ENCODE measurements around the gene KIAA0408.

KIAA0408 gene

DNA sequence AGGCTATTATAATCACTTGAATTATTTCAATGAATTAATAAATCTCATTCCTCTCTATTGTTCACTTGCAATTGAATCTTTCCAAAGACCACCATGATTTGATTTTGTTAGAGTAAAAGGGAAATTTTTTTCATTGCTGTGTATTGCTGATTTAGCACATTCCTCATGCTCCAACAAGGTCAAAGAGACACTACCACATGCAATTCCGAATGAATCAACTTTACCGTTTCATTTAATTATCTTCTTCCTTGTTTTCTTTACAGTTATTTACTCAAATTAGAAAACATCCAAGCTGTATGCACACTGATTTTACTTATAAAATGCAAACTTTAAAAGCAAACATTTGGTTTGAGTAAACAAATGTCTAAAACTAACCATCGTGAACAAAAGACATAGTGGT is 967 bp downstream of the KIAA0408 start:
- Mint-ChIP-seq H3K36me3 (ENCODE audit: insufficient read depth) (no peaks in the 10 kb centered on the region), H3K9me3 (no peaks in the 10 kb centered on the region), H3K27ac (ENCODE audit: low read depth) (no peak overlapping the region), H3K4me1 (no peaks in the 10 kb centered on the region), H3K4me3 (no peak overlapping the region), H3K27me3 (peaks cover 20% of the 10 kb centered on the region)
- ATAC-seq (replicated peaks; ENCODE audit: extremely low read depth, poor library complexity, severe bottlenecking) (no peak), DNase-seq (ENCODE audit: low spot score in 2 of 2) (no peak)

DNA sequence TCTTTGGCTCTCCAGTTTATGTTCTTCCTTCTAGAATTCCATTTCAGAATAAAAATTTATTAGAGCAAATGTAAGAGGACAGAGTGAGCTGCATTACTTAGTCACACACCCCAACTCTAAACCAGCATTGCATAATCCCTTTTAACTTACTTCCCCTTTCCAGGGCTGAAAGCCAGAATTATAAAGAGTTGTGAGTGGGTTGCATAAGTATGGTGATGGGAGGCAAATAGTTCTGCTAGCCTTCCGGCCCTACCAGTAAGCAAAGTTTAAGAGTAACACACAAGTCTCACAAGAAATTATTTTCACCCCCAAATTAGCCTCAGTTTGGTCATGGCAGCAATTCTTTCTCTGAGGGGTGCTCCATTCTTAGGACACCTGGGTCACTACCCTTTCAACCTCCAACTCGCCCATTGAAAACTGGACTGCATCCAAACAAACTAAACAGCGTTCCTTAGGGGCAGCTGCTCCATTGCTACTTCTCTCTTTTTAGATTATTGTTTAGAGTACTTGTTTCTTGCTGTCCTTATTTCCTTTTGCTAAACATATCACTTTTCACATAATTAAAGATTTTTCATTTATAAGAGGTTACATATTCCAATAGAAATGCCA is 1.6 kb downstream of the KIAA0408 start:
- DNase-seq (ENCODE audit: low spot score in 2 of 2) (no peak), ATAC-seq (replicated peaks; ENCODE audit: extremely low read depth, poor library complexity, severe bottlenecking) (no peak)
- peaks cover under 1% of the 10 kb centered on the region for H3K36me3 Mint-ChIP-seq (ENCODE audit: insufficient read depth)
- peaks cover 20% of the 10 kb centered on the region for H3K27me3 Mint-ChIP-seq
- no peaks in the 10 kb centered on the region for H3K4me1 Mint-ChIP-seq
- no peaks in the 10 kb centered on the region for H3K9me3 Mint-ChIP-seq
- no peak overlapping the region for H3K4me3 Mint-ChIP-seq
- H3K27ac Mint-ChIP-seq (ENCODE audit: low read depth), result no peak overlapping the region

DNA sequence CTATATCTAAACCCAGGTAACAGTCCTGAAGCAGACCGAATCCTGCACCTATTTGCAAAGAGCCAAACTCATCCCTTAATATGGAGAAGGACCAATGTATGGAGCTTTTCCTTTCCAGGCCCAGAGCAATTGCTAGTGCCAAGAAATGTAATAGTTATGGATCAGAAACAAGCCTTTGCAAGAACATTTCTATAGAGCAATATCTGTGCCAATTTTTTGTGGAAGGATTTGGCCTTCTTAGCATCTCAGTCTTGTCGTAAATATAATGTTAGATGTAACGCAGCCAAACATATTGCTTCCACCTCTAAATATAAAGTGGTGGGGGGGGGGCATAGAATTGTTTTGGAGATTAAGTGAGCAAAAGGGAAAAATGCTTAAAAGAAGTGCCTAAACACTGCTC is 2.7 kb downstream of the KIAA0408 start:
- Mint-ChIP-seq H3K36me3 (ENCODE audit: insufficient read depth) (peaks cover 2% of the 10 kb centered on the region), H3K27me3 (peaks cover 20% of the 10 kb centered on the region), H3K4me1 (no peaks in the 10 kb centered on the region), H3K4me3 (no peak overlapping the region), H3K27ac (ENCODE audit: low read depth) (no peak overlapping the region), H3K9me3 (no peaks in the 10 kb centered on the region)
- DNase-seq (ENCODE audit: low spot score in 2 of 2) (no peak), ATAC-seq (replicated peaks; ENCODE audit: extremely low read depth, poor library complexity, severe bottlenecking) (no peak)

DNA sequence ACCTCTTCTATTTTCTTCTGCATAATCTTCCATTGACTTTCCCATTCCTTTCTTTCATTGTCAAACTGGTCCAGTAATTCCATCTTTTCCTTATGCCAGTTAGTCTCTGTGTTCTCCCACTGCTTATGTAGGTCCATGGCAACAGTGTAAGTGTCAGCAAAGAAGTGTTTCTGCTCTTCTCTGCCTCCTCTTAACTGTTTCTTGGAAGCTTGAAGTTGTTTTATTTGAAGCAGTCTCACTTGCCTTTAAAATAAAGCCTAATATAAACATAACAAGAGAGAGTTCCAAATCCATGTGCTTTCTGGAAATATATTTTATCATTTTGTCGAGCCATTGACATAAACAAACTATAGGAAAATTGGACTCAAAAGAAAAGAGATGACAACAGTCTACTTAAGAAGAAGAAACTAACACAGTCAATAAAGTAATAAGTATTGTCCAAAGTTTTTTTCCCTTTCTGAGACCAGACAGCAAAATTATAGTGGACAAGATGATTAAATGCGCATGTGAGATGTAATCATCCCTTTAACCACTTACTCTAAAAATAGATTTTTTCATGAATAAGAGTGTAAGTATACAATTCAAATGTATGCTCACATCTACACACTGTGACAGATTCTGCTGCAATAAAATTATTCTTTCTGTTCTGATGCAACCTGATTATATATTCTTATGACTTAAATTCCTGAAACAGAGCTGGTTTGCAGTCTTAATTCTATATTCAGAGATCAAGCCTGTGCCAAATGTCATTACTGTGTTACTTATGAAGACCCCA is 5.2 kb downstream of the KIAA0408 start:
- Mint-ChIP-seq H3K4me1 (no peaks in the 10 kb centered on the region), H3K27me3 (peaks cover 20% of the 10 kb centered on the region), H3K9me3 (no peaks in the 10 kb centered on the region), H3K4me3 (no peak overlapping the region), H3K27ac (ENCODE audit: low read depth) (no peak overlapping the region), H3K36me3 (ENCODE audit: insufficient read depth) (peaks cover 2% of the 10 kb centered on the region)
- ATAC-seq (replicated peaks; ENCODE audit: extremely low read depth, poor library complexity, severe bottlenecking) (no peak), DNase-seq (ENCODE audit: low spot score in 2 of 2) (no peak)

DNA sequence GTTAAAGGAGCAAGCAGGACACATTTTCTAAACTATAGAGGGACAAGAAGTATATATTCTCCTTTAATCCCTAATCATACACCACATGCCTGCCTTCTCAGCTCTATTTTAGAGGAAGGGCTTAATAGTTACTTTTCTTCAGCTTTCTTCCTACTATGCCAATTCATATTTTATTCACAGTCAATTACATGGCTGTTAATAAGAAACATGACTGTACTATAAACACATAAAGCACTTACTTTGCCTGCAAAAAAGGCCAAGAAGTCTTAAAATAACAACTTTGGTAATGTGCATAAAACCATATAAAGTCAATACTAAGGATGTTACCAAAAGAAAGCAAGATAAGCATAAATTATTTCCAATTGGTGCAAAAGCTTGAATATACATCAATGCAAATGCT is 6.4 kb downstream of the KIAA0408 start:
- Mint-ChIP-seq H3K9me3 (no peaks in the 10 kb centered on the region), H3K4me1 (no peaks in the 10 kb centered on the region), H3K36me3 (ENCODE audit: insufficient read depth) (peaks cover 2% of the 10 kb centered on the region), H3K27me3 (peaks cover 14% of the 10 kb centered on the region), H3K4me3 (no peak overlapping the region), H3K27ac (ENCODE audit: low read depth) (no peak overlapping the region)
- no peak for ATAC-seq (replicated peaks; ENCODE audit: extremely low read depth, poor library complexity, severe bottlenecking)
- no peak for DNase-seq (ENCODE audit: low spot score in 2 of 2)

DNA sequence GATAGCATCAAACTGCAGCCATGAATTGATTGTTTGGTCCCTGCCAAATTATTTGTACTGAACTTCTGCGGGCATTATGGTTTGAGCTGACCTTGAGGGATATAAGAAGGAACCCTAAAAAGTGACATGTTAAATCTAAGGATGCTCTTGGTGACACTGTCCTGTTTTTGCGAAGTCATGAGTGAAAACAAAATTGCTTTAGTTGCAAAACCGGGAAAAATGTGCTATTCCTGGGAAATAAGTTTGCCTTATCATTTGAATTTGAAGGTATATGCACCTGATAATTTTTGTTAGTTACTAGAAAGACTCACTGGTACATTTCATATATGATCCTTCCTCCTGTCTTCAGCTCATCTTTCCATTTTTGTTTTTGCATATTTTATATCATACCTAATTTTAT is 7.8 kb downstream of the KIAA0408 start:
- ATAC-seq (replicated peaks; ENCODE audit: extremely low read depth, poor library complexity, severe bottlenecking), result no peak
- no peak overlapping the region for H3K27ac Mint-ChIP-seq (ENCODE audit: low read depth)
- H3K4me3 Mint-ChIP-seq, result no peak overlapping the region

DNA sequence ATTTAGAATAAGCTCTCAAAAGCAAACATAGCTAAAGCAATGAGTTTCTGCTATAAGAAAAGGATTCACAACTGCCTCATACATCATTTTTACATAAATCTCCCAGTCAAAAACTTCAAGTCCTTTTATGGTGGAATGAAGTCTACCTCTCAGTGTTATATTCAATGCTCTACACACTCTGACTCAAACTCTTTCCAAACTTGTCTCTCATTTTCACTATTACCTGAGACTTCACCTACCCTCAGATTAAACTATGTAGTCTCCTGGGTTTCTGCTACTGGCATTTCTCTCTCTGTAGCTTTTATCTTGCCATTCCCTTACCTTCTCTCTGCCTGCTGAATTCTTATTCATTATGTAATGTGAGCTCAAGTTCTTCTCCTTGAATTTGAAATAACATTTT is 11.4 kb downstream of the KIAA0408 start:
- Mint-ChIP-seq H3K4me3 (no peak overlapping the region), H3K4me1 (peaks cover 6% of the 10 kb centered on the region), H3K36me3 (ENCODE audit: insufficient read depth) (peaks cover 2% of the 10 kb centered on the region), H3K27ac (ENCODE audit: low read depth) (no peak overlapping the region), H3K27me3 (no peaks in the 10 kb centered on the region), H3K9me3 (no peaks in the 10 kb centered on the region)
- DNase-seq (ENCODE audit: low spot score in 2 of 2) (no peak), ATAC-seq (replicated peaks; ENCODE audit: extremely low read depth, poor library complexity, severe bottlenecking) (no peak)

More for the DNA sequence above, 7.8 kb downstream of the KIAA0408 start:
- DNase-seq (ENCODE audit: low spot score in 2 of 2), result no peak
- no peaks in the 10 kb centered on the region for H3K9me3 Mint-ChIP-seq
- peaks cover 2% of the 10 kb centered on the region for H3K4me1 Mint-ChIP-seq
- peaks cover 2% of the 10 kb centered on the region for H3K36me3 Mint-ChIP-seq (ENCODE audit: insufficient read depth)
- H3K27me3 Mint-ChIP-seq, result peaks cover 5% of the 10 kb centered on the region

DNA sequence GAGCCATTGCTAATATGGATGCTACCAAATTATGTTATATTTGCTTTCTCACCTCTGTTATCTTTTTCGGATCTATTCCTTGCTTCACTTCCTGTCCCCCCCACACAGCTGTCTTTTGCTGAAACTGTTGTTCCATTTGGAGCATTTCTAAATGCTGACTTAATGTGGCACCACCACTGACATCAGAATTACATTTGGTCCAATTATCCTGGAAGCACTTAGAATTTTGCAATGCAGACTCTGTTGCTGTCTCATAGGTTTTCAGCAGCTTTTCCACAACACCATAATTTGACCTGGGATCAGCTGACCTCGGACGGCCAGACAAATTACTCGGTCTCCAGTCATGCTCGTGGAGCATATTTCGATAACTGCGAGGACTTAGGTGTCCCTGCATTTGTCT is 12.8 kb downstream of the KIAA0408 start:
- no peak overlapping the region for H3K4me3 Mint-ChIP-seq
- no peaks in the 10 kb centered on the region for H3K36me3 Mint-ChIP-seq (ENCODE audit: insufficient read depth)
- no peaks in the 10 kb centered on the region for H3K9me3 Mint-ChIP-seq
- H3K4me1 Mint-ChIP-seq, result peaks cover 6% of the 10 kb centered on the region
- no peaks in the 10 kb centered on the region for H3K27me3 Mint-ChIP-seq
- no peak overlapping the region for H3K27ac Mint-ChIP-seq (ENCODE audit: low read depth)
- ATAC-seq (replicated peaks; ENCODE audit: extremely low read depth, poor library complexity, severe bottlenecking) (no peak), DNase-seq (ENCODE audit: low spot score in 2 of 2) (no peak)

DNA sequence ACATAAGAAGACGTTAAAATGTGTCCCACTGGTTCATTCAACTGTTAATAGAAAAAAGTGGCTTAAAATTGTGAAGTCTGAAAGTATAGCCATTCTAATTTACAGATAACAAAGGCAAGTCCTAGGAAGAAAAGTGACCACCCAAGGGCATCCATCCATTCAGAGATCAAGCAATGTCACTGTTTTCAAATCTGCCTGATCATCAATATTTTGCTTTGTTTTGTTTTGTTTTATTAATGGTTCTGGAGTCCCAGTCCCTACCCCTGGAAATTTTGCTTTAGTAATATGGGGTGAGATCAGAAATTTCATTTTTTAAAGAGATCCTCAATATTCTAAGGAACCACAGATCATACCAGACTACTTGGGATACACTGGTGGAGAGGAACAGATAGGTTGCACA is 17.3 kb downstream of the KIAA0408 start:
- DNase-seq (ENCODE audit: low spot score in 2 of 2) (no peak), ATAC-seq (replicated peaks; ENCODE audit: extremely low read depth, poor library complexity, severe bottlenecking) (no peak)
- Mint-ChIP-seq H3K36me3 (ENCODE audit: insufficient read depth) (no peaks in the 10 kb centered on the region), H3K4me3 (no peak overlapping the region), H3K4me1 (peaks cover 6% of the 10 kb centered on the region), H3K9me3 (no peaks in the 10 kb centered on the region), H3K27me3 (peaks cover 11% of the 10 kb centered on the region), H3K27ac (ENCODE audit: low read depth) (no peak overlapping the region)

DNA sequence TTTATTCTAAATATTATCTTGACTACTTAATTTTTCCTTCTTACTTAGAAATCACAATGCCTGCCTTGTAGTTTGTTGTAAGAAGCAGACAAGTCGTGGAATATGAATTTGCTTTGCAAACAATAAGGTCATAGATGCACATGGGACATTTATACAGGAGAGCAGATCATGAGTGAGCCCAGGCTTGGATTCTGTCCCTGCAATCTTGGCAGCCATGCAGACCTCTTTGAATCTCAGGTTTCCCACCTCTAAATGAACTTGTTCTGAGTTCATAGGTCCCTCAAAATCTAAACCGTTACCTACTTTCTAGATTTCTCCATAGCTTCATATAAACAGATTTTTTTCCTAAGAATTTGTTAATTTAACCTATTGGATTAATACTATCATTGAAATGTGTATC is 19.5 kb downstream of the KIAA0408 start:
- no peak overlapping the region for H3K27ac Mint-ChIP-seq (ENCODE audit: low read depth)
- peaks cover 26% of the 10 kb centered on the region for H3K27me3 Mint-ChIP-seq
- H3K9me3 Mint-ChIP-seq, result no peaks in the 10 kb centered on the region
- no peak for ATAC-seq (replicated peaks; ENCODE audit: extremely low read depth, poor library complexity, severe bottlenecking)
- no peaks in the 10 kb centered on the region for H3K36me3 Mint-ChIP-seq (ENCODE audit: insufficient read depth)
- DNase-seq (ENCODE audit: low spot score in 2 of 2), result no peak
- no peak overlapping the region for H3K4me3 Mint-ChIP-seq
- no peaks in the 10 kb centered on the region for H3K4me1 Mint-ChIP-seq

DNA sequence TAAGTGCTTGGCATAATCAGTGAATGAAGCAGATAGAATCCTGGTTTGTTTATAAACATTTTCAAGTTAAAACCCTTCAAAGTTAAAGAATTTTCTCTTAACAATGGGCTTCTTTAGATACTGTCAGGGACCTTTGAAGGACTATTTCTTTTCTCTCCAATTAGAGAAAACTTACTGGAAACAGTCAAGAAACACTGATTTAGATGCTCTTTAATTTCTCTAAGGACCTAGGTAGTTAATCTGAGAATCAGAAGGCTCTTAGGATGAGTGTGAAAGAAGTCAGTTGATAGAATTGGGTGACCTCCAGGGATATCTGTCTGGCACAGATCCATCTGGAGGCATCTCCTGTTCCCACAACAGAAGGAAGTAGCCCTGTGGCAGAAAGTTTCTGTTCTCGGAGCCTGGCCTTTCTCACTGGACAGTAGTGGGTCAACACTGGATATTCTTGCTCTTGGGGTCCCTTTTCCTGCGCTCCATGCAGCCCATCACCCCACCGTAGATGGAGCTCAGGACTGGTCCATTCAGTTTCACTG is 22.5 kb downstream of the KIAA0408 start:
- no peak overlapping the region for H3K27ac Mint-ChIP-seq (ENCODE audit: low read depth)
- H3K36me3 Mint-ChIP-seq (ENCODE audit: insufficient read depth), result no peaks in the 10 kb centered on the region
- no peaks in the 10 kb centered on the region for H3K9me3 Mint-ChIP-seq
- H3K4me1 Mint-ChIP-seq, result no peaks in the 10 kb centered on the region
- no peak for DNase-seq (ENCODE audit: low spot score in 2 of 2)
- no peak overlapping the region for H3K4me3 Mint-ChIP-seq
- H3K27me3 Mint-ChIP-seq, result peaks cover 26% of the 10 kb centered on the region
- no peak for ATAC-seq (replicated peaks; ENCODE audit: extremely low read depth, poor library complexity, severe bottlenecking)

DNA sequence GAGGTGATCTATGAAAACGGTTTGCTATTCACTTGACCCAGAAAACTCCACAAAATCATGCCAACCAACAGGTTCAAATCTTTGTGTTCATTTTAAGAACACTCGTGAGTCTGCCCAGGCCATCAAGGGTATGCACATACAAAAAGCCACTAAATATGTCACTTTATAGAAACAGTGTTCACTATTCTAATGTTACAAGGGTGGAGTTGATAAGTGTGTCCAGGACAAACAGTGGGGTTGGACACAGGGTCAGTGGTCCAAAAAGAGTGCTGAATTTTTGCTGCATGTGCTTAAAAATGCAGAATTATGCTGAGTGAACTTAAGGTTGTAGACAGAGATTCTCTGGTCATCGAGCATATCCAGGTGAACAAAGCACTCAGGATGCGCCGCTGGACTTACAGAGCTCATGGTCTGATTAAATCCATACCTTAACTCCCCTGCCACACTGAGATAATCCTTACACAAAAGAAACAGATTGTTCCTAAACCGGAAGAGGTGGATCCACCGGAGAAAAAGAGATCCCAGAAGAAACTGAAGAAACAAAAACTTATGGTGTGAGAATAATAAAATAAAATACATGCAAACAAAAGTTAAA is 23.5 kb downstream of the KIAA0408 start:
- ATAC-seq (replicated peaks; ENCODE audit: extremely low read depth, poor library complexity, severe bottlenecking), result no peak
- no peak for DNase-seq (ENCODE audit: low spot score in 2 of 2)
- no peaks in the 10 kb centered on the region for H3K9me3 Mint-ChIP-seq
- H3K27me3 Mint-ChIP-seq, result peaks cover 26% of the 10 kb centered on the region
- no peak overlapping the region for H3K27ac Mint-ChIP-seq (ENCODE audit: low read depth)
- H3K4me1 Mint-ChIP-seq, result no peaks in the 10 kb centered on the region
- no peak overlapping the region for H3K4me3 Mint-ChIP-seq
- H3K36me3 Mint-ChIP-seq (ENCODE audit: insufficient read depth), result no peaks in the 10 kb centered on the region

DNA sequence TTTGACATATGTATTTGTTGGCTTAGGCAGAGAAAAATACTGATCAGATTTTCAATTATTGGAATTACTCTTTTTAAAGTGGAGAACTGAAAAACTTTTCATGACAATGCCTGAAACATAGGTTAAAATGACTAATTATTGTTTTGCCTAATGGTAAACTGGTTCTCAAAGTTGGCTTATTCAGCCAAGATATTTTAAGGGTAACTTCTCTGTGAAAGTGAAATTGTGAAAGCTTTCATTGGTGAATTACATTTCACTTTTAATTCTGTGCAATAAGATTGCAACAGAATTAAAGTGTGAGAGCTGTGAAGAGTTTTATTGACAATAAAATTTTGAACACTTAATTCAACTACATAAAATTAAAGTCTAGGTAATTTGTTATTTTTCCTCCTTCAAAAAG is 24.5 kb downstream of the KIAA0408 start:
- H3K9me3 Mint-ChIP-seq, result no peaks in the 10 kb centered on the region
- H3K27ac Mint-ChIP-seq (ENCODE audit: low read depth), result no peak overlapping the region
- no peak for DNase-seq (ENCODE audit: low spot score in 2 of 2)
- no peaks in the 10 kb centered on the region for H3K4me1 Mint-ChIP-seq
- no peak for ATAC-seq (replicated peaks; ENCODE audit: extremely low read depth, poor library complexity, severe bottlenecking)
- H3K4me3 Mint-ChIP-seq, result no peak overlapping the region
- H3K27me3 Mint-ChIP-seq, result peaks cover 26% of the 10 kb centered on the region
- no peaks in the 10 kb centered on the region for H3K36me3 Mint-ChIP-seq (ENCODE audit: insufficient read depth)

Measured in central memory CD8-positive, alpha-beta T cell (primary cell).